HG03064 (cell line): Measurements from ENCODE around the gene CYSTM1.
"Not testable (repeated sequence)": the region's sequence is repeated elsewhere in the genome, so short reads cannot be mapped to it uniquely, and the experiment has no call there.

Experiments
- ATAC-seq: cut with Tn5 transposase; IDR thresholded peaks from one replicate; pipeline ENCODE4 v1.9.1; 2021; ENCODE audit warnings: low read depth; ENCODE audit not compliant: unreplicated experiment

CYSTM1 gene

GRCh38 chr5:140175367-140176030, 511 bp downstream of the CYSTM1 start:
- ATAC-seq, result peak; percentile 43

- ATAC-seq, result no peak
These were observed 1.0 kb downstream of the CYSTM1 start for GRCh38 chr5:140176031-140176387.

- no peak for ATAC-seq
These were observed 3.1 kb downstream of the CYSTM1 start for GRCh38 chr5:140178086-140178410.

- ATAC-seq, result no peak
These were observed 3.6 kb downstream of the CYSTM1 start for GRCh38 chr5:140178482-140179116.

- no peak for ATAC-seq
These were observed 6.1 kb downstream of the CYSTM1 start for GRCh38 chr5:140181002-140181483.

GRCh38 chr5:140181525-140181924, 6.5 kb downstream of the CYSTM1 start:
- ATAC-seq, result no peak

GRCh38 chr5:140182075-140182711, 7.2 kb downstream of the CYSTM1 start:
- no peak for ATAC-seq

GRCh38 chr5:140182803-140183367, 7.9 kb downstream of the CYSTM1 start:
- no peak for ATAC-seq

GRCh38 chr5:140185409-140185808, 10.4 kb downstream of the CYSTM1 start:
- ATAC-seq, result no peak

- ATAC-seq, result no peak
These were observed 11.3 kb downstream of the CYSTM1 start for GRCh38 chr5:140186267-140186671.

- ATAC-seq, result no peak
These were observed 14.3 kb downstream of the CYSTM1 start for GRCh38 chr5:140189253-140189652.

- ATAC-seq, result no peak
These were observed 15.2 kb downstream of the CYSTM1 start for GRCh38 chr5:140189977-140190871.

GRCh38 chr5:140190872-140191218, 15.9 kb downstream of the CYSTM1 start:
- no peak for ATAC-seq

GRCh38 chr5:140192715-140193430, 17.9 kb downstream of the CYSTM1 start:
- ATAC-seq, result no peak

- ATAC-seq, result no peak
These were observed 19.7 kb downstream of the CYSTM1 start for GRCh38 chr5:140194662-140195061.

- no peak for ATAC-seq
These were observed 21.3 kb downstream of the CYSTM1 start for GRCh38 chr5:140196115-140196814.

- no peak for ATAC-seq
These were observed 22.0 kb downstream of the CYSTM1 start for GRCh38 chr5:140197023-140197422.

GRCh38 chr5:140198915-140199314, 23.9 kb downstream of the CYSTM1 start:
- ATAC-seq, result not testable (repeated sequence)

GRCh38 chr5:140202078-140202477, 27.1 kb downstream of the CYSTM1 start:
- no peak for ATAC-seq

- ATAC-seq, result no peak
These were observed 27.6 kb downstream of the CYSTM1 start for GRCh38 chr5:140202610-140203009.
